B cell (primary cell): ENCODE data around the gene TVP23C. TPM values are rescaled to one million over a fixed set of nuclear protein-coding genes. Genes with fewer than 3 reads are reported as not detected.

Experiments used
- ATAC-seq: fragments of 200-7000 bp; cut with Tn5 transposase; one replicate; pipeline ENCODE4 v1.10.0; 2021; ENCODE audit warnings: low read depth, mild to moderate bottlenecking, moderate number of reproducible peaks, moderate library complexity
- CTCF ChIA-PET: fragments of 350-600 bp; sonication (Branson Sonifier 250); formaldehyde crosslinking; loops from one replicate; lab custom pipeline; 2021; ENCODE audit warnings: antibody characterized with exemption, inconsistent platforms; lab: Charles Lee
- POLR2A ChIA-PET: fragments of 350-600 bp; sonication (Branson Sonifier 250); formaldehyde crosslinking; loops from one replicate; lab custom pipeline; 2021; ENCODE audit warnings: antibody characterized with exemption; lab: Charles Lee
- DNase-seq: peaks from one replicate; pipeline ENCODE4 v3.0.0; 2013
- H2AFZ ChIP-seq: 2 replicates; pipeline ENCODE4 v1.6.1; 2012; ENCODE audit warnings: mild to moderate bottlenecking, low read depth, low read length; ENCODE audit not compliant: insufficient read depth, poor library complexity, severe bottlenecking
- H3K27ac ChIP-seq, 2 donors: 1 replicate in 1 of 2; 2 replicates in 1 of 2; pipeline ENCODE4 v1.5.1; 2012 to 2013; ENCODE audit warnings: low read length in 2 of 2, mild to moderate bottlenecking in 2 of 2, moderate library complexity in 1 of 2
- H3K27me3 ChIP-seq, 4 experiments: fragments of 200-600 bp in 1 of 4; sonication (generic) in 1 of 4; replicated peaks in 1 of 4; 1 replicate in 2 of 4; 2 replicates in 2 of 4; pipeline versions ENCODE4 v1.6.1 to v1.7.0; 2013 to 2016; ENCODE audit warnings: low read length in 3 of 4, mild to moderate bottlenecking in 2 of 4, mixed read lengths in 1 of 4, moderate library complexity in 1 of 4; ENCODE audit not compliant: insufficient read depth in 4 of 4, control insufficient read depth in 3 of 4; ENCODE audit errors: control extremely low read depth in 1 of 4
- H3K36me3 ChIP-seq, 2 experiments: replicated peaks in 1 of 2; 1 replicate in 1 of 2; 2 replicates in 1 of 2; pipeline versions ENCODE4 v1.6.1 to v1.7.1; 2013; ENCODE audit warnings: low read length in 1 of 2; ENCODE audit not compliant: insufficient read depth in 2 of 2, control insufficient read depth in 1 of 2; ENCODE audit errors: control extremely low read depth in 1 of 2, extremely low read depth in 1 of 2
- H3K4me1 ChIP-seq, 2 donors: fragments of 200-600 bp in 1 of 2; sonication (generic) in 1 of 2; 1 replicate in 1 of 2; 2 replicates in 1 of 2; pipeline versions ENCODE4 v1.5.1 to v1.6.1; 2013 to 2017; ENCODE audit warnings: low read length in 2 of 2; ENCODE audit not compliant: control insufficient read depth in 2 of 2, insufficient read depth in 2 of 2
- H3K4me2 ChIP-seq: replicated peaks from 2 replicates; pipeline ENCODE3; 2012; ENCODE audit warnings: mild to moderate bottlenecking, low read depth, low read length; ENCODE audit not compliant: poor library complexity, severe bottlenecking
- H3K4me3 ChIP-seq, 5 experiments: fragments of 200-600 bp in 1 of 5; sonication (generic) in 1 of 5; 1 replicate in 3 of 5; 2 replicates in 2 of 5; pipeline versions ENCODE4 v1.5.1 to v1.7.0; 2011 to 2016; ENCODE audit warnings: low read length in 4 of 5, mild to moderate bottlenecking in 4 of 5, low read depth in 2 of 5, control low read depth in 1 of 5, moderate library complexity in 1 of 5; ENCODE audit not compliant: insufficient read depth in 1 of 5; ENCODE audit errors: control extremely low read depth in 1 of 5, extremely low read depth in 1 of 5
- H3K79me2 ChIP-seq: fragments of 200-600 bp; sonication (generic); one replicate; pipeline ENCODE4 v1.6.0; 2016; ENCODE audit warnings: low read length; ENCODE audit not compliant: control insufficient read depth, insufficient read depth
- H3K9ac ChIP-seq: fragments of 200-600 bp; sonication (generic); 2 replicates; pipeline ENCODE4 v1.6.1; 2017; ENCODE audit warnings: mild to moderate bottlenecking, low read length, moderate library complexity
- H3K9me3 ChIP-seq, 3 donors: one replicate each; pipeline versions ENCODE4 v1.6.1 to v1.7.1; 2013; ENCODE audit warnings: low read length in 2 of 3; ENCODE audit not compliant: control insufficient read depth in 2 of 3, insufficient read depth in 1 of 3; ENCODE audit errors: control extremely low read depth in 1 of 3
- H4K20me1 ChIP-seq: 2 replicates; pipeline ENCODE4 v1.6.0; 2012; ENCODE audit warnings: mild to moderate bottlenecking, low read length; ENCODE audit not compliant: insufficient read depth, control insufficient read depth, poor library complexity, severe bottlenecking
- H3K27ac Mint-ChIP-seq: one replicate; pipeline ENCODE4 v1.8.0; 2021; ENCODE audit warnings: mixed read lengths
- H3K27me3 Mint-ChIP-seq: one replicate; pipeline ENCODE4 v1.8.0; 2021; ENCODE audit warnings: mixed read lengths
- H3K4me1 Mint-ChIP-seq: one replicate; pipeline ENCODE4 v1.8.0; 2021; ENCODE audit warnings: mixed read lengths
- H3K4me3 Mint-ChIP-seq: one replicate; pipeline ENCODE4 v1.8.0; 2021; ENCODE audit warnings: mixed read lengths
- H3K9me3 Mint-ChIP-seq: one replicate; pipeline ENCODE4 v1.8.0; 2022; ENCODE audit warnings: mixed read lengths; ENCODE audit not compliant: insufficient read depth
- EZH2 ChIP-seq: IDR thresholded peaks from 2 replicates; pipeline ENCODE4 v1.6.1; 2012; ENCODE audit warnings: borderline replicate concordance, low read depth, mild to moderate bottlenecking, moderate library complexity, low read length; ENCODE audit not compliant: insufficient read depth, poor library complexity, severe bottlenecking
- WGBS: methylation state at CpG from one replicate; pipeline ENCODE4 v1.1.5; 2013; ENCODE audit warnings: missing lambda C conversion rate; ENCODE audit not compliant: insufficient coverage; 5-methylcytosine and 5-hydroxymethylcytosine counted together
- intact Hi-C: fragments of 100-400 bp; cut with micrococcal nuclease; formaldehyde crosslinking; loops from one replicate; pipeline ENCODE4 v1.10.0; 2022
- polyA plus RNA-seq: library from polyadenylated mRNA; depleted of rRNA; stranded (reverse); fragments of >200 nt; gene quantifications from 2 replicates; pipeline ENCODE4 v1.2.3, GENCODE V29; 2012
- total RNA-seq, 2 donors: library from RNA; stranded (reverse); fragments of 120-200 nt in 1 of 2; gene quantifications; 1 replicate in 1 of 2; 2 replicates in 1 of 2; pipeline versions ENCODE4 v1.2.3 to v1.2.4, GENCODE V29; 2013 to 2022
- TF ChIP-seq, protein P1 (sequence below): fragments of 200-600 bp; IDR thresholded peaks from one replicate; pipeline ENCODE4 v1.8.0; 2022; ENCODE audit warnings: antibody characterized with exemption, mild to moderate bottlenecking

Gene TVP23C
- total and polyA plus RNA-seq, 2 donors (not counting 1 experiment from before 2014, with no cell fraction given): 8.6 to 30.9 TPM

DNA sequence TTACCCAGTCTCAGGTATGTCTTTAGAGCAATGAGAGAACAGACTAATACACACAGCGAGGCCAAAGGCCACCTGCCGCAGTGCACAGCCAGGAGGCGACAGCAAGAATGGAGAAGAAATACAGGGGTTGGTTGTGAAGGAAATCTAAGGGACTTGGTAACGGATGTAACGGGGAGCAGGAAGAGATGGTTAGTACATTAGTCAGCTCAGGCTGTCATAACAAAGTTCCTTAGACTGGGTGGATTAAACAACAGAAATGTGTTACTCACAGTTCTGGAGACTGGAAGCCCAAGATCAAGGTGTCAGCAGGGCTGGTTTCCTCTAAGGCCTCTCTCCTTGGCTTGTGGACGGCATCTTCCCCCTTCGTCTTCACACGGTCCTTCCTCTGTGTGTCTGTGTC lies 47.1 kb downstream of the TVP23C start:
- Histone ChIP-seq H3K4me1 (no peaks in the 10 kb centered on the region), H3K9ac (no peak overlapping the region), H3K27ac (no peak overlapping the region), H3K9me3 (no peaks in the 10 kb centered on the region), H3K79me2 (no peaks in the 10 kb centered on the region), H3K4me3 (no peak overlapping the region), H2AFZ (no peak overlapping the region), H3K4me2 (no peak overlapping the region), H4K20me1 (no peaks in the 10 kb centered on the region), H3K36me3 (peaks cover 0 to 7% of the 10 kb centered on the region in 2 experiments), H3K27me3 (no peaks in the 10 kb centered on the region)
- Mint-ChIP-seq H3K4me3 (no peak overlapping the region), H3K27me3 (no peaks in the 10 kb centered on the region), H3K27ac (no peak overlapping the region), H3K4me1 (no peaks in the 10 kb centered on the region), H3K9me3 (no peaks in the 10 kb centered on the region)
- 98% methylated on average over 8 of the region's 8 CpGs for WGBS
- DNase-seq: no peak
- CTCF ChIA-PET: no interaction called here
- no peak for ATAC-seq
- TF ChIP-seq, protein P1, sequence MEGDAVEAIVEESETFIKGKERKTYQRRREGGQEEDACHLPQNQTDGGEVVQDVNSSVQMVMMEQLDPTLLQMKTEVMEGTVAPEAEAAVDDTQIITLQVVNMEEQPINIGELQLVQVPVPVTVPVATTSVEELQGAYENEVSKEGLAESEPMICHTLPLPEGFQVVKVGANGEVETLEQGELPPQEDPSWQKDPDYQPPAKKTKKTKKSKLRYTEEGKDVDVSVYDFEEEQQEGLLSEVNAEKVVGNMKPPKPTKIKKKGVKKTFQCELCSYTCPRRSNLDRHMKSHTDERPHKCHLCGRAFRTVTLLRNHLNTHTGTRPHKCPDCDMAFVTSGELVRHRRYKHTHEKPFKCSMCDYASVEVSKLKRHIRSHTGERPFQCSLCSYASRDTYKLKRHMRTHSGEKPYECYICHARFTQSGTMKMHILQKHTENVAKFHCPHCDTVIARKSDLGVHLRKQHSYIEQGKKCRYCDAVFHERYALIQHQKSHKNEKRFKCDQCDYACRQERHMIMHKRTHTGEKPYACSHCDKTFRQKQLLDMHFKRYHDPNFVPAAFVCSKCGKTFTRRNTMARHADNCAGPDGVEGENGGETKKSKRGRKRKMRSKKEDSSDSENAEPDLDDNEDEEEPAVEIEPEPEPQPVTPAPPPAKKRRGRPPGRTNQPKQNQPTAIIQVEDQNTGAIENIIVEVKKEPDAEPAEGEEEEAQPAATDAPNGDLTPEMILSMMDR: no peak
- no peak for TF ChIP-seq EZH2
- POLR2A ChIA-PET: no interaction called here
- intact Hi-C loops: no loop called here

GRCh38 chr17:15514469-15514868 lies 48.8 kb downstream of the TVP23C start:
- no peaks in the 10 kb centered on the region for H3K79me2 ChIP-seq
- ChIA-PET CTCF (interaction anchor here (1.4 kb wide), 1 partner anchor 10 kb away, joined by 3 read pairs; no protein-coding TSS in a partner anchor), POLR2A (no interaction called here)
- H3K4me2 ChIP-seq: no peak overlapping the region
- peaks cover 2% of the 10 kb centered on the region for H3K4me1 Mint-ChIP-seq
- no peak overlapping the region for H2AFZ ChIP-seq
- H3K27me3 Mint-ChIP-seq: no peaks in the 10 kb centered on the region
- H3K4me3 Mint-ChIP-seq: no peak overlapping the region
- H3K36me3 ChIP-seq: peaks cover 0 to 7% of the 10 kb centered on the region in 2 experiments
- no peak overlapping the region for H3K27ac ChIP-seq
- intact Hi-C loops: no loop called here
- ATAC-seq (no peak), DNase-seq (no peak)
- H3K4me3 ChIP-seq: no peak overlapping the region
- no peak overlapping the region for H3K9ac ChIP-seq
- no peaks in the 10 kb centered on the region for H3K9me3 Mint-ChIP-seq
- H3K27ac Mint-ChIP-seq: no peak overlapping the region
- H4K20me1 ChIP-seq: no peaks in the 10 kb centered on the region
- TF ChIP-seq, protein P1: no peak
- TF ChIP-seq EZH2: no peak
- H3K9me3 ChIP-seq: no peaks in the 10 kb centered on the region
- WGBS: no CpG with 5 or more reads among the region's 2 CpGs
- H3K27me3 ChIP-seq: no peaks in the 10 kb centered on the region
- H3K4me1 ChIP-seq: no peaks in the 10 kb centered on the region
